Measurements from ENCODE around the gene MIDN. TPM values are rescaled to one million over a fixed set of nuclear protein-coding genes. Genes with fewer than 3 reads are reported as not detected.

MIDN gene
- total and polyA plus RNA-seq, 4 donors, result 39.7 to 185 (median 58.7) TPM

DNA sequence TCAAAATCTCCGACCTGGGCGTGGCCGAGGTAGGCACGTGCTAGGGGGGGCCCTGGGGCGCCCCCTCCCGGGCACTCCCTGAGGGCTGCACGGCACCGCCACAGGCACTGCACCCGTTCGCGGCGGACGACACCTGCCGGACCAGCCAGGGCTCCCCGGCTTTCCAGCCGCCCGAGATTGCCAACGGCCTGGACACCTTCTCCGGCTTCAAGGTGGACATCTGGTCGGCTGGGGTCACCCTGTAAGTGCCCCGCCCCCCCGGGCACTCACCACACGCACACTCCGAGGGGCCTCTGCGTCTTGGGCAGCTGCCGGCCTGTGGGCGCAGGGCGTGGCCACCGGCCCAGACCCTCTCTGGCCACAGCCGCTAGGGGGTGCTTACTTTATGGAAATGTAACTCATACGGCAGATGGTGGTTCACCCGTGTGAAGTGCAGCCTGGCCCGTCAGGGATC is 27.9 kb upstream of the MIDN start:
- no peak for DNase-seq
- peaks cover 0 to 7% (median 0%) of the 10 kb centered on the region in 5 donors for H3K4me1 ChIP-seq (ENCODE audit: control insufficient read depth in 5 of 5, insufficient read depth in 5 of 5, low read length in 5 of 5)

DNA sequence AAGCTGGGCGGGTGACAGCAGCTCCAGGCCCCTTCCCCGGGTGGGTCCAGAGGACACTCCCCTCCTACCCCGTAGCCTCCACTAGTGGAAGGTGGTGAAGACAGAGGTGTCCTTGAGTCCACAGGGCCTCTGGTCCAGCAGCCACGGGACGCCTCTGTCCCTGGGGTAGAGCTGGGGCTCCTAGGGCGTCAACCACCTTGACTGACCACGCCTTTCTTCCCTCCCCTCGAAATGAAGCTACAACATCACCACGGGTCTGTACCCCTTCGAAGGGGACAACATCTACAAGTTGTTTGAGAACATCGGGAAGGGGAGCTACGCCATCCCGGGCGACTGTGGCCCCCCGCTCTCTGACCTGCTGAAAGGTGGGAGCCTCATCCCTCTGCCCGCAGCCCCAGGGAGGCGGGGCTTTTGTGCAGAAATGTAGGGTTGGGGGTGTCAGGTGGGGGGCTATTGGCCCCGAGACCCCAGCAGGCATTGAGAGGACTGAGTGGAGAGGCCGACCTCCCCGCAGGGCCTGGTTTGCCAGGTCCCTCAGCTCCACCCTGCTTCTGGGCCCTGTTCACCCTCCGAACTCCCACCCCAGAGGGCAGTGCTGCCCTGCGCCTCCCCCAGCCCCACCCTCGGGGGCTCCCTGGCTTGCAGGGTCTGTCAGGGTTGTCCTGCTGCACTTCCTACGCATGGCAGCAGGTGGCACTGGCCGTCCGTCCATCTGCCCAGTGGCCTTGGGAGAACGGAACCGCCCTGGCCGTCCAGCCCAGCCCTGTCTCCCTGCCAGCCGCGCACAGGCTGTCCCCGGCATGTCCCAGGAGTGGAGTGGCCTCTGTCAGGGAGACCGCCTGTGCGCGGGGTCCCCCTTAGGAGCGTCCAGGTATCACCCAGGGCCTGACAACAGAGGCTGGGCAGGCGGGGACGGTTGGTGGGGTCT is 27.1 kb upstream of the MIDN start:
- Histone ChIP-seq H3K4me3 (no peak overlapping the region), H3K9me3 (ENCODE audit: control insufficient read depth in 4 of 4, insufficient read depth in 3 of 4, low read length in 3 of 4) (no peaks in the 10 kb centered on the region), H3K4me1 (ENCODE audit: control insufficient read depth in 5 of 5, insufficient read depth in 5 of 5, low read length in 5 of 5) (peaks cover 0 to 6% (median 0%) of the 10 kb centered on the region in 5 donors), H3K27me3 (ENCODE audit: control insufficient read depth in 3 of 3, insufficient read depth in 3 of 3, low read length in 2 of 3) (no peaks in the 10 kb centered on the region), H3K27ac (ENCODE audit: low read depth in 1 of 2, low read length in 1 of 2) (no peak overlapping the region), H3K9ac (ENCODE audit: insufficient read depth in 1 of 2, low read length in 2 of 2) (no peak overlapping the region), H3K36me3 (ENCODE audit: control insufficient read depth in 4 of 4, insufficient read depth in 4 of 4, low read length in 4 of 4) (peaks cover 0 to 52% (median 10%) of the 10 kb centered on the region in 4 donors)
- no peak for ATAC-seq (ENCODE audit: insufficient read depth, low FRiP score)
- 74 to 83% methylated on average over 38 of the region's 38 CpGs for whole genome bisulfite sequencing, 2 donors
- peak; percentile 59 to 72 (median 61) for DNase-seq
- TF ChIP-seq, protein P1, sequence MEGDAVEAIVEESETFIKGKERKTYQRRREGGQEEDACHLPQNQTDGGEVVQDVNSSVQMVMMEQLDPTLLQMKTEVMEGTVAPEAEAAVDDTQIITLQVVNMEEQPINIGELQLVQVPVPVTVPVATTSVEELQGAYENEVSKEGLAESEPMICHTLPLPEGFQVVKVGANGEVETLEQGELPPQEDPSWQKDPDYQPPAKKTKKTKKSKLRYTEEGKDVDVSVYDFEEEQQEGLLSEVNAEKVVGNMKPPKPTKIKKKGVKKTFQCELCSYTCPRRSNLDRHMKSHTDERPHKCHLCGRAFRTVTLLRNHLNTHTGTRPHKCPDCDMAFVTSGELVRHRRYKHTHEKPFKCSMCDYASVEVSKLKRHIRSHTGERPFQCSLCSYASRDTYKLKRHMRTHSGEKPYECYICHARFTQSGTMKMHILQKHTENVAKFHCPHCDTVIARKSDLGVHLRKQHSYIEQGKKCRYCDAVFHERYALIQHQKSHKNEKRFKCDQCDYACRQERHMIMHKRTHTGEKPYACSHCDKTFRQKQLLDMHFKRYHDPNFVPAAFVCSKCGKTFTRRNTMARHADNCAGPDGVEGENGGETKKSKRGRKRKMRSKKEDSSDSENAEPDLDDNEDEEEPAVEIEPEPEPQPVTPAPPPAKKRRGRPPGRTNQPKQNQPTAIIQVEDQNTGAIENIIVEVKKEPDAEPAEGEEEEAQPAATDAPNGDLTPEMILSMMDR (IDR thresholded peaks at IDR 0.05; ENCODE audit: control extremely low read depth, extremely low read depth), result peak; percentile 18

More for the DNA sequence above, 27.9 kb upstream of the MIDN start:
- 91 to 95% methylated on average over 33 of the region's 33 CpGs for whole genome bisulfite sequencing, 2 donors
- no peak overlapping the region for H3K27ac ChIP-seq (ENCODE audit: low read depth in 1 of 2, low read length in 1 of 2)
- no peaks in the 10 kb centered on the region for H3K9me3 ChIP-seq (ENCODE audit: control insufficient read depth in 4 of 4, insufficient read depth in 3 of 4, low read length in 3 of 4)
- no peak overlapping the region for H3K9ac ChIP-seq (ENCODE audit: insufficient read depth in 1 of 2, low read length in 2 of 2)
- H3K36me3 ChIP-seq (ENCODE audit: control insufficient read depth in 4 of 4, insufficient read depth in 4 of 4, low read length in 4 of 4), result peaks cover 0 to 46% (median 10%) of the 10 kb centered on the region in 4 donors
- no peak for ATAC-seq (ENCODE audit: insufficient read depth, low FRiP score)
- TF ChIP-seq, protein P1 (IDR thresholded peaks at IDR 0.05; ENCODE audit: control extremely low read depth, extremely low read depth), result no peak
- no peak overlapping the region for H3K4me3 ChIP-seq
- H3K27me3 ChIP-seq (ENCODE audit: control insufficient read depth in 3 of 3, insufficient read depth in 3 of 3, low read length in 2 of 3), result no peaks in the 10 kb centered on the region

DNA sequence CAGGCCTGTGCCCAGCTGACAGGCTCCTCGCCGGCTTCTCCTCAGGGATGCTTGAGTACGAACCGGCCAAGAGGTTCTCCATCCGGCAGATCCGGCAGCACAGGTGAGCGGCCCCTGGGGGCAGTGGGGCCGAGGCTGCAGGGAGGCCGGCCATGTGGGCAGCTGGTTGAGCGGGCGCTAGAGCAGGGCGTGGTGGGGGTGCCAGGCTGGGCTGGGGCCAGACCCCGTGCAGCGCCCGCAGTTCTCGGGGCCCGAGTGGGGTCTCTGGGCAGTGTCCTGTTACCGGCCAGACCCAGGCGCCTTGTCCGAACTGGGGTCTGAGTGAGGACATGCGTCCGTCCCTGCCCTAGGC is 26.5 kb upstream of the MIDN start:
- no peaks in the 10 kb centered on the region for H3K9me3 ChIP-seq (ENCODE audit: control insufficient read depth in 4 of 4, insufficient read depth in 3 of 4, low read length in 3 of 4)
- peaks cover 0 to 6% (median 0%) of the 10 kb centered on the region in 5 donors for H3K4me1 ChIP-seq (ENCODE audit: control insufficient read depth in 5 of 5, insufficient read depth in 5 of 5, low read length in 5 of 5)
- peaks cover 0 to 59% (median 10%) of the 10 kb centered on the region in 4 donors for H3K36me3 ChIP-seq (ENCODE audit: control insufficient read depth in 4 of 4, insufficient read depth in 4 of 4, low read length in 4 of 4)
- H3K9ac ChIP-seq (ENCODE audit: insufficient read depth in 1 of 2, low read length in 2 of 2), result no peak overlapping the region
- TF ChIP-seq, protein P1 (IDR thresholded peaks at IDR 0.05; ENCODE audit: control extremely low read depth, extremely low read depth), result no peak
- DNase-seq (no peak), ATAC-seq (ENCODE audit: insufficient read depth, low FRiP score) (no peak)
- 93% methylated on average over 22 of the region's 22 CpGs for WGBS, 2 donors
- H3K4me3 ChIP-seq, result no peak overlapping the region
- no peak overlapping the region for H3K27ac ChIP-seq (ENCODE audit: low read depth in 1 of 2, low read length in 1 of 2)
- no peaks in the 10 kb centered on the region for H3K27me3 ChIP-seq (ENCODE audit: control insufficient read depth in 3 of 3, insufficient read depth in 3 of 3, low read length in 2 of 3)
